Activated T-cell treated with anti-CD3 and anti-CD28 coated beads for 4 hours (primary cell): ENCODE data around the gene PSMD10.

Source experiments
- DNase-seq: peaks from one replicate; pipeline ENCODE4 v3.0.0-alpha.2; 2020

PSMD10 gene

DNA sequence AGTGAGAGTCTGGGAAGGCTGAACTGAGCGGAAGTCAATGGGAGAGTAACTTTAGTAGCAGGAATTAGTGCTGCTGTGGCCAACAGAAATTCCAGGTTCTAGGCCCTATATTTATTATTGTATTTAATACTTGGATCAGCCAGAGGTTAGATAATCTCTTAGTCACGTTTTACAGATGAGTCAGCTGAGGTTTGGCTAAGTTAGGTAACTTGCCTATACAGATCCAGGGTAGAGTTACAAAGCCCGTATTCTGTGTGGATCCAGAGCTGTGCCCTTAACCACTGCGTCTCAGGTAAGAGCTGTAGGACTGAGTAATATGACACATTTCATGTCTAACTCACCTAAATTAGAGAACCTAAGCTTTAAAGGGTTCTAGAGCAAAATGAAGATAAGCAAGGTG is 20.5 kb downstream of the PSMD10 start:
- no peak for DNase-seq

DNA sequence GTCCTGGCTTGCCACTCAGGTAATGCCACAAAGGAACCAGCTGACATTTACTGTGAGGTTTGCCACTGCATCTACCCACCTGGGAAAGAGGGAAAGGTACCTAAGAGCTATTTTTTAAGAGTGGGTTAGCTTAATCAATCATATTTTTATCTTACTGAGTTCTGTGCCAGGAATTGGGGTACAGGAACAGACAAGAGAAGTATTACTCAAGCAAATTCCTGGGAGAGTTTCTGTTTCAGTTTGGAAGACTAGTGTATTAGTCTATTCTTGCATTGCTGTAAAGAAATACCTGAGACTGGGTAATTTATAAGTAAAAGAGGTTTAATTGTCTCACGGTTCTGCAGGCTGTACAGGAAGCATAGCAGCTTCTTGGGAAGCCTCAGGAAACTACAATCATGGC is 23.2 kb downstream of the PSMD10 start:
- no peak for DNase-seq

DNA sequence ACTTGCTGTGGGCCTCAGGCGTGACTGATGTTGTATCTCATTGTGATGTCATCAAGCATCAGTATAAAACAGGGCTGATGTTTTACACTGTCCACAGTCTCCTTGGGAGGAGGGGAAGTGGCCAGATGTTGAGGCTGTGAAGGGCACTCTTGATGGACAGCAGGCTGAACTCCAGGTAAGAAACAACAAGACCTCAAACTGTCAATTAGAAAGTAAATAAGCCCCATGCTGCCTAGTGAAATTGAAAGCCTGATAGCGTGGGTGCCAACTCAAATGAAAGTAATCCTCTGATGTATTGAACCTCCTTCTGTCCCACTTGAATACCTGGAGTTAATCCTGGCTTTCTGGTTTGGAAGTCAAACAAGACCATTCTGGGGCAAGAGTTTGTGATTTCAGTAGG is 26.7 kb downstream of the PSMD10 start:
- DNase-seq = no peak

DNA sequence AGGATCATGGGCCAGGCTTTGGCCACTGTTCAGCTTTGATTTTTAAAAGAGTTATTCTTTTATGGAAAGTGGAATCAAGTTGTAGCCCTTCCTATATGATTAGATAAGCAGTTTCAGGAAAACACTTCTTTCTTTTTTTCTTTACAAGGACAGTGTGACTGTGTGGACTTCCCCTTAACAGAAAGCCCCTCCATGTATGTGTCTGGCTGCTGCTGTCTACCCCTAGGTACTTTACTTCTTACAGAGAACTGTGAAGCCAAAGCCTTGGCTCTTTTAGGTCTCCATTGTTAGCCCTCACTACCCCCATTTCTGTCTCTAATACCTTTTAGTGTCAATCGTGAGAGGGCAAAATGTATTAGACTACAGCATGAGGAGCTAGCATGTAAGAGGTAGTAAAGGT is 27.3 kb downstream of the PSMD10 start:
- DNase-seq = no peak

DNA sequence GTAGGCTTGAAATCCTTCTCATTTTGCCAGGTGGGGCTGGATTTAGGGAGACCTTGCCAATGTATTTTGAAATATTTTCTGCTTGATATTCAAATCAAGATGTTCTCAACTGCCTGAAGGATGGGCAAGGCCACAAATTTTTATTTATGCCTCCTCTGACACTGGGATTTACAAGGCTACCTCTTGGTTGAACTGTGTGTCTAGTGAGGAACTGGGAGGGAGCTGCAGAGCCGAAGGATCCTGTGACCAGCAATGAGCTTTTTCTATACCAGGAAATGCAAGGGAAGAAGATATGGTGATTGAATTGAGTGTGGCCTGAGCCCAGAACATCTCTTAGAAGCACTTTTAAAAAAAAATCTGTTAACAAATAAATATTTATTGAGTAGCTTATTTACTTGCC is 31.5 kb downstream of the PSMD10 start:
- no peak for DNase-seq

DNA sequence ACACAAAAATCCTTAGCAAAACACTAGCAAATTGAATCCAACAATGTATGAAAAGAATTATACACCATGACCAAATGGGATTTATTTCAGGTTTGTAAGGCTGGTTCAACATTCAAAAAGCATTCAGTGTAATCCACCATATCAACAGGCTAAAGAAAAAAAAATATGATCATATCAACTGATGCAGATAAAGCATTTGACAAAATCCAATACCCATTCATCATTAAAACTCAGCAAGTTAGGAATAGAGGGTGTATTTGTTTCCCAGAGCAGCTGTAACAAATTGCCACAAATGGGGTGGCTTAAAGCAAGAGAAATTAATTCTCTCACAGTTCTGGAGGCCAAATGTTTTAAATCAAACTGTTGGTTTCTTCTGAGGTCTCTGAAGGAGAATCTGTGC is 35.8 kb downstream of the PSMD10 start:
- no peak for DNase-seq

DNA sequence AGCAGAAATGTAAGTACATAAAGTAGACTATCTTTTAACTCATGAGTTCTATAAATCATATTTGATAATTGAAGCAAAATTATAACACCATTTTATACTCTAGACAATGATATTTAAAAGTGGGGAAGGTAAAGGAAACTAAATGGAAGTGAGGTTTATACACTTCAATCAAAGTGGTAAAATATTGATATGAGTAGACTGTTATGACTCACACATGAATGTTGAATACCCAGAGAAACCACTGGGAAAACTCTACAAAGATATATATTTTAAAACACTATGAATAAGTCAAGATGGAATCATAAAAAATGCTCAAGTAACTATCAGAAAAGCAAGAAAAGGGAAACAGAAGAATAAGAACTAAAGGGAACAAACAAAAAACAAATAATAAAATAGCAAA is 38.1 kb downstream of the PSMD10 start:
- DNase-seq = no peak

DNA sequence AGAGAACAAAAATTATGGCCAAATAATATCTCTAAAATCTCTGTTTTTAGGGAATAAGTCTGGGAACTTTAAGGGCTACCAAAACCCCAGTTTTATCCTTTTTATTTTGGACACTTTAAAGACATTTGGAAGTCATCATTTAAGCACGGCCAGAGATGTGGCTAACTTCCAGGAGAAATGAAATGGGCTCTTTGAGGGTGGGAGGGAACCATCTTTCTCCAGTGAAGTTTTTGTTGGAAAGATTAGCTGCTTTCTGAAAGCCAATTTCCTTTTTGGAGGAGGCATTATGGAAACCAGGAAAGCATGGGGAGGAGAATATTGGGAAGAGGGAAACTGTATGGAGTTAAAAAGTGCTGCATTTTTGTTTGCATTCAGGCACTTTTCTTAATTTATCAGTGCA is 41.7 kb downstream of the PSMD10 start:
- DNase-seq = no peak

DNA sequence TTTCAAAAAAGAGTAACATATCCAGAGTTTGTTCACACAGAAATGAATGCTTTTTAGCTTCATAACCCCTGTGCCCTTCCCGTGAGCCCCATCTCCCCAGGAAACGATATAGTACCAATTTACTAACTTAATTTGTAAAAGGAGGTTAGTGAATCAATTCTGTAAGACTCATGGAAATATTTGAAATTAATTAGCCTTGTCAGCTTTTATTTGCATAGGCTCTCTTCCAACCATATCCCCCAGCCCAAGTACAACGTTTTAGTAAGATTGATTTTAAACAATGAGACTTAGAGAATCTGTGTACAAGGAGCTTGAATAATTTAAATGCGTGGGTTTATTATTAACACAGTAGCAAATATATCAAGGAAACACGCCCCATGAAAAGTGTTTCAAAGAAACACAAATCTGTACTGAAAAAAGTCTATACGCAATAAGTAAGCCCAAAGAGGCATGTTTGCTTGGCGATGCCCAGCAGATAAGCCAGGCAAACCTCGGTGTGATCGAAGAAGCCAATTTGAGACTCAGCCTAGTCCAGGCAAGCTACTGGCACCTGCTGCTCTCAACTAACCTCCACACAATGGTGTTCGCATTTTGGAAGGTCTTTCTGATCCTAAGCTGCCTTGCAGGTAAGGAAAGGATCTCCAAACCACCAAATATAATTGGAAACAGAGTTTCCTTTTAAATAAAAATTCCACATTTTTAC is 46.6 kb downstream of the PSMD10 start, which contains the start of gene VSIG1:
TSS of gene VSIG1 (plus strand) at position 512 of the 703 bp plus-strand sequence. CDS start at position 578, 66 bp downstream.
- DNase-seq = no peak

DNA sequence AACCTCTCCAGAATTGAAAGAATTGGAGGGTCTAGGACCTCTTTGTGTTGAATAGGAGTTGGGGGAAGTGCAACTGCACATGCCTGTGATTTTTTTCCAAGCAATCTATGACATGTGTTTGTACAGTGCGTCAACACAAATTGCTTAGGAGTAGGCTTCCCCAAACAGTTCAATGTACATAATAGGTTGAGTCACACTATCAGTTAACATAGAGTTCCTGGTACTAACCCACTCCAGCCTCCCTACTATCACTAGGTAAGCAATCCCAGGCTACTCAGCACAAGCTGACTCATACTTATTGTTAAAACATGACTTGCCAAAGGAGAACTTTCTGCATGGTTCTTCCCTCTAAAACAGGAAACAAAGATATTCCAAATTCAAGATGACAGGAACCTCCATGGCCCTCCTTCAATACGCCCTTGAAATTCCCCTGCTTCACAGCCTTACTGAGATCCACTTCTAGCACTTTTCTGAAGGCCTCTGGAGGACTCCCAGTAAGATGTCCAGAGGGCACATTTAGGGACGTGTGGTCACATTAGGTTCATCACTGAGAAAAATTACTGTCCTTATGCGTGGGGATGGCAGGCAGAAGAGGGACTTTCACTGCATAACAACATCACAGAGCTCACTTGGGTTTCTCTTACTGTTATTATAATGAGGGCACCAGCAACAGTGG is 54.9 kb downstream of the PSMD10 start:
- DNase-seq = no peak

DNA sequence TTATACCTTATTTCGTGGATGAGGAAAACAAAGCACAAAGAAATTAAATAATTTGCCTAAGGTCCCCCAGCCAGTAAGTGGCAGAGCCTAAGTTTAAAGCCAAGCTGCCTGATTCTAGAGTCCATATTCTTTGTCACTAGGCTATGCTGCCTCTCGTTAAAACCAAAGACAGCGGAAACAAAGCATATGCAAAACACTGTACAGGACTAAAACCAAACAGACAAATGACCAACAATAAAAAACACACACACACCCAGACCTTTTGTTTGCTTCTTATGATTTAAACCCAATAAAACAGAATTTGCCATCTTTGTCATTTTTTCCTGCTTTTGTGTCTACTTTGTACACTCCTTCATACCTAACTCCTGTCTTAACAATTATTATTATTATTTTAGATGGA is 56.6 kb downstream of the PSMD10 start:
- DNase-seq = no peak
